ENCODE data around the gene PDCD5. TPM values are rescaled to one million over a fixed set of nuclear protein-coding genes. Genes with fewer than 3 reads are reported as not detected.

Gene PDCD5, protein sequence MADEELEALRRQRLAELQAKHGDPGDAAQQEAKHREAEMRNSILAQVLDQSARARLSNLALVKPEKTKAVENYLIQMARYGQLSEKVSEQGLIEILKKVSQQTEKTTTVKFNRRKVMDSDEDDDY
- 69.1 TPM for total RNA-seq (2013)
- polyA plus RNA-seq = 10 to 100 TPM; 41.4 to 84.5 (median 79.9) TPM
- 7.3 and 13.7 TPM in 2 replicates for polyA minus RNA-seq
- 6.3 to 19.6 (median 12.8) reads per million in 11 experiments for total RNA-seq

DNA sequence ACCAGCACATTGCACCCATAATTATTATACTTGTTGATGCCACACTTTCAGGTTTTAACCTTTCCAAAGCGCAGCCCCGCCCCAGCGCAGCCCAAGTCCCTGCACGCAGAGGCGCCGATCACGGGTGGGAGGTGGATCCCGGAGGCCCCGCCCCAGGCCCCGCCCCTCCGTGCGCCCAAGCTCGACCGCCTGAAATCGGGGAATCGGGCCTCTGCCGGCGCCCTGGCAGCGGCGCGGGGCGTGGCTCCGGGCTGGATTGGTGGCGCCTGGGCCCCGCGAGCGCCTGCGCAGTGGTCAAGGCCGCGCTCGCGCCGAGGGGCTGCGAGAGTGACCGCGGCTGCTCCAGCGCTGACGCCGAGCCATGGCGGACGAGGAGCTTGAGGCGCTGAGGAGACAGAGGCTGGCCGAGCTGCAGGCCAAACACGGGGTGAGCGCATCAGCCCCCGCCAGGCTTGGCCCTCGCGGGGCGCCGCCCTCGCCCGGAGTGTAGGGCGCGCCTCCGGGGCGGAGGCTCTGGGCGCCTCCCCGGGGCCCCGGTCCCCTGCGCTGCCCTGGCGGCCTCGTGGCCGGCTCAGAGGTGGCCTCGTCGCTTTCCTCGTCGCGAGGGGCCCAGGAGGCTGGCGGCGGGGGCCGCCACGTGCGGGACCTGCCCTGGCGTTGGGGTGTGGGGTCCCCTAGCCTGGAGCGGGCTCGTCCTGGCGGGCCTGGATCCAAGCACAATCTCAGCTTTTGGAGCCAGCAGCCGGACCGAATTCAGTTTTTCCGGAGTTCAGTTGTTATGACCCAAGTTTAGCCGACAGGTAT lies at the start of gene PDCD5:
TSS of gene PDCD5 (plus strand) at position 290 of the 804 bp plus-strand sequence. CDS start at position 362, 72 bp downstream.
- intact Hi-C loops (cut with micrococcal nuclease) = loop anchor here (5.0 to 10.0 kb wide), 4 partner anchors 101 to 1229 kb away; partner anchors contain the start of gene DPY19L3 (in 1 of the 2)
- TF ChIP-seq, protein P1, sequence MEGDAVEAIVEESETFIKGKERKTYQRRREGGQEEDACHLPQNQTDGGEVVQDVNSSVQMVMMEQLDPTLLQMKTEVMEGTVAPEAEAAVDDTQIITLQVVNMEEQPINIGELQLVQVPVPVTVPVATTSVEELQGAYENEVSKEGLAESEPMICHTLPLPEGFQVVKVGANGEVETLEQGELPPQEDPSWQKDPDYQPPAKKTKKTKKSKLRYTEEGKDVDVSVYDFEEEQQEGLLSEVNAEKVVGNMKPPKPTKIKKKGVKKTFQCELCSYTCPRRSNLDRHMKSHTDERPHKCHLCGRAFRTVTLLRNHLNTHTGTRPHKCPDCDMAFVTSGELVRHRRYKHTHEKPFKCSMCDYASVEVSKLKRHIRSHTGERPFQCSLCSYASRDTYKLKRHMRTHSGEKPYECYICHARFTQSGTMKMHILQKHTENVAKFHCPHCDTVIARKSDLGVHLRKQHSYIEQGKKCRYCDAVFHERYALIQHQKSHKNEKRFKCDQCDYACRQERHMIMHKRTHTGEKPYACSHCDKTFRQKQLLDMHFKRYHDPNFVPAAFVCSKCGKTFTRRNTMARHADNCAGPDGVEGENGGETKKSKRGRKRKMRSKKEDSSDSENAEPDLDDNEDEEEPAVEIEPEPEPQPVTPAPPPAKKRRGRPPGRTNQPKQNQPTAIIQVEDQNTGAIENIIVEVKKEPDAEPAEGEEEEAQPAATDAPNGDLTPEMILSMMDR (IDR thresholded peaks at IDR 0.05) = no peak
- peak within 1 kb of the TSS; percentile 33 to 88 (median 80) for H3K27ac Mint-ChIP-seq
- H3K4me3 ChIP-seq (replicated peaks in 1 of 3; ENCODE audit: low read depth in 2 of 3, low read length in 3 of 3) = peak within 1 kb of the TSS; percentile 42 to 73 (median 52)
- peaks cover 0 to 3% of the 10 kb centered on the region in 2 donors for H3K27me3 ChIP-seq (ENCODE audit: control insufficient read depth in 2 of 2, insufficient read depth in 2 of 2, low read length in 2 of 2)
- peak within 1 kb of the TSS; percentile 13 to 81 for H3K27ac ChIP-seq (ENCODE audit: low read depth in 1 of 2, low read length in 2 of 2)
- H3K9ac ChIP-seq (ENCODE audit: insufficient read depth, low read length, poor library complexity, severe bottlenecking) = peak within 1 kb of the TSS; percentile 82
- H3K27me3 Mint-ChIP-seq (ENCODE audit: low read depth in 3 of 3) = peaks cover 9 to 15% (median 13%) of the 10 kb centered on the region in 3 donors
- peaks cover 22 to 32% of the 10 kb centered on the region in 2 donors for H3K36me3 Mint-ChIP-seq
- H3K79me2 ChIP-seq (ENCODE audit: insufficient read depth, low read length) = peaks cover 9% of the 10 kb centered on the region
- H3K4me1 Mint-ChIP-seq = peaks cover 17% of the 10 kb centered on the region
- peaks cover 14 to 25% of the 10 kb centered on the region in 2 donors for H3K36me3 ChIP-seq (replicated peaks in 1 of 2; ENCODE audit: control insufficient read depth in 1 of 2, insufficient read depth in 2 of 2, low read length in 2 of 2)
- H4K20me1 ChIP-seq (ENCODE audit: insufficient read depth, low read length) = no peaks in the 10 kb centered on the region
- DNase-seq = peak; percentile 89 to 93 (median 93)
- peak within 1 kb of the TSS; percentile 85 for H3K4me2 ChIP-seq (replicated peaks; ENCODE audit: extremely low read depth, low read length, poor library complexity, severe bottlenecking)
- under 1% methylated on average over 81 of the region's 81 CpGs for WGBS (ENCODE audit: insufficient coverage)
- peak within 1 kb of the TSS; percentile 82 to 96 for H3K4me3 Mint-ChIP-seq
- peak within 1 kb of the TSS; percentile 94 for H2AFZ ChIP-seq (ENCODE audit: insufficient read depth, low read depth, low read length, poor library complexity, severe bottlenecking)
- peaks cover 0 to 5% (median 0%) of the 10 kb centered on the region in 7 donors for H3K9me3 Mint-ChIP-seq
- H3K4me1 ChIP-seq (ENCODE audit: control insufficient read depth in 1 of 2, insufficient read depth in 2 of 2, low read length in 2 of 2) = peaks cover 16 to 24% of the 10 kb centered on the region in 2 donors
- H3K9me3 ChIP-seq (replicated peaks in 1 of 2; ENCODE audit: control insufficient read depth in 1 of 2, insufficient read depth in 1 of 2, low read length in 2 of 2) = no peaks in the 10 kb centered on the region

DNA sequence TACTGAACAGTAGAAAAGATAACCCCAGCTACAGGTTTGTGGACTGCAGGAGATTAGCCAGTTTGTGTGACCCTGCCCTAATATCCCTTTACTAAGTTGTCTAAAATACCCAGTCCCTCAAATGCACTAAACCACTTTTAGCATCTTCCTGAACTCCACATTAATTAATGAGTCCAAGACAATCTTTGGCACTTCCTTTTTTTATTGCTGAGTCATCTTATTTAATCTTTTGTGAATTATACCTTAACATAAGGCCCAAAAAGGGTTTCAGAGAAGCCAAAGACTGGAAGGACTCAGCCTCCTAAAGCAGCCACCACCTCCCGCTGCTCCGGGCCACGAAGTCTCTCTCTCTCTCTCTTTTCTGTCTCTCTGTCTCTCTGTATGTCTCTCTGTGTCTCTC lies 48.8 kb upstream of the PDCD5 start:
- no peaks in the 10 kb centered on the region for H3K79me2 ChIP-seq (ENCODE audit: insufficient read depth, low read length)
- 36% methylated on average over 3 of the region's 3 CpGs for WGBS (ENCODE audit: insufficient coverage)
- Mint-ChIP-seq H3K4me1 (no peaks in the 10 kb centered on the region), H3K36me3 (no peaks in the 10 kb centered on the region), H3K27ac (no peak overlapping the region), H3K9me3 (peaks cover 9 to 30% (median 25%) of the 10 kb centered on the region in 7 donors), H3K4me3 (no peak overlapping the region), H3K27me3 (ENCODE audit: low read depth in 3 of 3) (peaks cover 1 to 4% (median 2%) of the 10 kb centered on the region in 3 donors)
- no peak overlapping the region for H3K9ac ChIP-seq (ENCODE audit: insufficient read depth, low read length, poor library complexity, severe bottlenecking)
- no peaks in the 10 kb centered on the region for H3K4me1 ChIP-seq (ENCODE audit: control insufficient read depth in 1 of 2, insufficient read depth in 2 of 2, low read length in 2 of 2)
- no peak overlapping the region for H3K4me3 ChIP-seq (replicated peaks in 1 of 3; ENCODE audit: low read depth in 2 of 3, low read length in 3 of 3)
- DNase-seq = no peak
- peaks cover 13 to 32% of the 10 kb centered on the region in 2 donors for H3K9me3 ChIP-seq (replicated peaks in 1 of 2; ENCODE audit: control insufficient read depth in 1 of 2, insufficient read depth in 1 of 2, low read length in 2 of 2)
- H3K4me2 ChIP-seq (replicated peaks; ENCODE audit: extremely low read depth, low read length, poor library complexity, severe bottlenecking) = no peak overlapping the region
- no peaks in the 10 kb centered on the region for H3K27me3 ChIP-seq (ENCODE audit: control insufficient read depth in 2 of 2, insufficient read depth in 2 of 2, low read length in 2 of 2)
- no peak overlapping the region for H3K27ac ChIP-seq (ENCODE audit: low read depth in 1 of 2, low read length in 2 of 2)
- H2AFZ ChIP-seq (ENCODE audit: insufficient read depth, low read depth, low read length, poor library complexity, severe bottlenecking) = no peak overlapping the region
- no peaks in the 10 kb centered on the region for H3K36me3 ChIP-seq (replicated peaks in 1 of 2; ENCODE audit: control insufficient read depth in 1 of 2, insufficient read depth in 2 of 2, low read length in 2 of 2)
- H4K20me1 ChIP-seq (ENCODE audit: insufficient read depth, low read length) = no peaks in the 10 kb centered on the region
- TF ChIP-seq, protein P1 (IDR thresholded peaks at IDR 0.05) = no peak
- intact Hi-C loops (cut with micrococcal nuclease) = no loop called here

All from CD14-positive monocyte (primary cell).